ENCODE results near the gene TYRP1.

Gene TYRP1

DNA sequence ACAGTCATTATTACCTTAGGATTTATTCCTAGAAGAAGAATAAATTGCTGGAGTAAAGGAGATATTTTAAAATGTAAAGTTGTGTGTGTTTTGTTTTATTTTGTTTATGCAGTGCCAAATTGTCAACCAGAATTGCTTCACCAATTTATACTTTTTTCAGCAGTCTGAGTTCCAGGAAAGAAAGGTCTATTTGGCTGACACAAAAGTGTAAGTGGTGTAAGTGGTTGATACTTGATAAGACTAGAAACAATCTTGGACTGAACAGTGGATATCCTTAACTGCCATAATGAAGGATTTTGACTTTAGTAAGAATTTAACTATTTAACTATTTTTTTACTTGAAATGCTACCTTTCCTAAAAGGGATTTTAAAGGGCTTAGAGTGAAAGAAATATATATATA is 37.7 kb downstream of the TYRP1 start:
- DNase-seq (ENCODE audit: low read depth, low spot score): no peak

GRCh38 chr9:12732971-12733370 is 39.8 kb downstream of the TYRP1 start:
- DNase-seq (ENCODE audit: low read depth, low spot score): no peak

- DNase-seq (ENCODE audit: low read depth, low spot score): no peak
Measured at GRCh38 chr9:12735665-12736064, 42.5 kb downstream of the TYRP1 start.

GRCh38 chr9:12737871-12738270 is 44.7 kb downstream of the TYRP1 start:
- DNase-seq (ENCODE audit: low read depth, low spot score): no peak

GRCh38 chr9:12739014-12739652 is 45.9 kb downstream of the TYRP1 start:
- DNase-seq (ENCODE audit: low read depth, low spot score): no peak

GRCh38 chr9:12740845-12741244 is 47.7 kb downstream of the TYRP1 start:
- DNase-seq (ENCODE audit: low read depth, low spot score): no peak

DNA sequence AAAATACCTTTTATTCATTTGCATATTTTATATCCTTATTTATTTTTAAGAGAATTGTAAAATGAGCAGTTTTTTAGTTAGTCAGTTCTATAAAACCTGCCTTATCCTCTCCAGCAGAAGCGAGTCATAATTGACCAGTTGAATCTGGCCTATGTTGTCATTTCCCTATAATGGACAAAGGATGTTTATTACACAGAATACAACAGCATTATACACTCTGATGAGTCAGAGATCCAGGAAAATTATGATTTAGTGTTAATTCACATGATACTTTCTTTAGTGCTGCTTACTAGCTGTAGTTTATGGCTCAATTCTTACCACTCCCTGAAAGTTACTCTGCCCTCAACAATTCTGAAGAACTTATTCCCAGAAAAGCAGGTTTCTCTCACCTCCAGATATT is 54.8 kb downstream of the TYRP1 start:
- DNase-seq (ENCODE audit: low read depth, low spot score): no peak

DNA sequence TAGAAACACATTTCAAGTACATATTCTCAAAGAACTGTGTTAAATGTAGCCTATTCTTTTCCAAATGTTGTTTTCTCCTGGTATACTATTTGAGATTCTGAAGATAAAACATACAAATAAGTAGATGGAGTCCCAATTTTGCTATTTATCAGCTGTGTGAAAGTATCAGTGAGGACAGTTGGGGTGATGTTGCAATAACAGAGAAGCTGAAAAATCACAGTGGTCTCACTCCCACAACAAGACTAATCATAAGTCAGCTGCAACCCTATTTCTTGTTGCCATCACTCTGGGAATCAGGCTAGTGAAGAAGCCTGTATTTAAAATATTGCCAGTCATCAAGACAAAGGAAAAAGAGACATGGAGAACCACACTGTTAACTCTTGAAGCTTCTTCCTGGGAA is 55.8 kb downstream of the TYRP1 start:
- no peak for DNase-seq (ENCODE audit: low read depth, low spot score)

- DNase-seq (ENCODE audit: low read depth, low spot score): no peak
Measured at GRCh38 chr9:12753931-12754330, 60.7 kb downstream of the TYRP1 start.

- no peak for DNase-seq (ENCODE audit: low read depth, low spot score)
Measured at GRCh38 chr9:12759761-12760160, 66.6 kb downstream of the TYRP1 start.

Measured in iPS DF 19.7 (cell line).